GM18858 (cell line): ENCODE measurements around the gene GPC5.
"Not testable (repeated sequence)": the region's sequence is repeated elsewhere in the genome, so short reads cannot be mapped to it uniquely, and the experiment has no call there.

ENCODE experiments used
- ATAC-seq: cut with Tn5 transposase; IDR thresholded peaks from one replicate; pipeline ENCODE4 v1.9.1; 2021; ENCODE audit not compliant: unreplicated experiment

GPC5 gene

DNA sequence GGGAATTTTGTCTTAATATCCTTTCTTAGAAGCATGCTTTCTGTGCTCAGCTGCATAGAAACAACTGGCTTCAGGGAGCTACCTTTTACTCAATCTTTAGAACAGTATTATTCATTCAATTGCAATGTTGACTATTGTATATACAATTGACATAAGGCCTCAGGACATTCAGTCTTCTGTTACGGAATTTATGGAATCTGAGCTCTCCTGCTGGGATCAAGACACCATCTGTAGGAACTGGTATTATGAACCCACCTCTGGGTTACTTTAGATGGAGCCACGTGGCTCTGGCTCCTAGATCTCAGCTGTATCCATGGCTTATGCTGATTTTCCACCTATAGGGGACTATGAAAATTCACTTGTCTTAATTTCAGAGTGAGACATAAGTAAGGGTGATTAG, 1112.0 kb downstream of the GPC5 start:
- ATAC-seq = no peak

DNA sequence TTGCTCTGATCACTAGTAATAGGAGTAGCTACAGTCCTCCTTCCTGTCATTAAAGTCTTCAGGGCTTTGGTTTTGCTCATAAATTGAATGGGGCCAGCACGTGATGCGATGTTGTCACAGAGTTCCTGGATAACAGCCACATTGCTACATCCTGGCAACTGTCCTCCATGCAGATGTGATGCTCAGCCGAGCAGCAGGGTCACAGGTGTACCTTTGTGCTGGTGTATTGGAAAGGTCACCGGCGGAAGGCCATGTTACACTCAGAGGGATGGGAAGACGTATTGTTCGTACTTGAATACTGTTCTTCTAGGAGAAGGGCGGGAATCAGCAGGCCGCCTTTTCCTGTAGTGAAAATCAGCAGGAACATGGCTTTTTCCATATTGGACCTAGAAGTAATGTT, 1114.4 kb downstream of the GPC5 start:
- no peak for ATAC-seq

DNA sequence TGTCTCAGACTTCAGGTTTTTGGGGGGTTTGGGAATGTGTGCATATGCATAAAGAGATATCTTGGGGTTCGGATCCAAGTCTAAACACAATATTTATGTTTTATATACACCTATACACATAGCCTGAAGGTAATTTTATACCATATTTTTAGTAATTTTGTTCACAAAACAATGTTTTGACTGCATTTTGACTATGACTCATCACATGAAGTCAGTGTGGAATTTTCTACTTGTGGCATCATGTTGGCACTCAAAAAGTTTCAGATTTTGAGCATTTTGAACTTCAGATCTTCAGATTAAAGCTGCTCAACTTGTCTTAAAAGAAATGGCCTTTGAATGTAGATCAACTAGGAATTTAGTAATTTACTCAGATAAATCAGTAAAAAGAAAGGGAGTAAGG, 1115.3 kb downstream of the GPC5 start:
- ATAC-seq = no peak

DNA sequence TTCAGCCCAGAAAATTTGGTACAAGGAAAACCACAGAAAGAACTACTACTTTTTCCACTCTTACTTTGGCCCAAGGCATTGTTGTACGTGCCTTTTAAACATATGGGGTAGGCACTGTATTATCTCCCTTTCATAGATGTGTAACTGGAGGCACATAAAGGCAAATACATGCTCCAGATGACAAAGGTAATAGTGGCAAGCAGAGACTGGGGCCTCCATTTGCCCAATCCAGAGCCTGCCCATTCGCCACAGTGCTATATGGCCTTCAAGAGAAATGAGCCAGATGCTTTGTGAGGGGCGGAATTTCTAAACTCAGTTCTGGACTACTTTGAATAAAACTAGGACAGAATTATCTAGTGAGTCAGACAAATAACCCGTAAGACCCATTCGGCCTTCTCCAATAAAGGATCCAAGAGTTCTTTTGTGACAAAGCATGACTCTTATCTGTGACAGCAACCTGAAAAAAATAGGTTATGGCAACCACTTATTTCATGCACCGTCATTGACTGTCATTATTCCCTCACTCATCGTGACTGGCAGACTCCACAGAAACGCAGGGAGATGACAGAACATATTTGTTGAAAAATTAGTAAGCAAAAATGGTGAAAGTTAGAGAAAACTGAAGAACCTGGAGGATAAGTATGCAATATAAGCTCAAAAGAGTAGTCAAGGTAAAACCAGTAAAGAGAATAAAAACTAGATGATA, 1116.2 kb downstream of the GPC5 start:
- no peak for ATAC-seq

DNA sequence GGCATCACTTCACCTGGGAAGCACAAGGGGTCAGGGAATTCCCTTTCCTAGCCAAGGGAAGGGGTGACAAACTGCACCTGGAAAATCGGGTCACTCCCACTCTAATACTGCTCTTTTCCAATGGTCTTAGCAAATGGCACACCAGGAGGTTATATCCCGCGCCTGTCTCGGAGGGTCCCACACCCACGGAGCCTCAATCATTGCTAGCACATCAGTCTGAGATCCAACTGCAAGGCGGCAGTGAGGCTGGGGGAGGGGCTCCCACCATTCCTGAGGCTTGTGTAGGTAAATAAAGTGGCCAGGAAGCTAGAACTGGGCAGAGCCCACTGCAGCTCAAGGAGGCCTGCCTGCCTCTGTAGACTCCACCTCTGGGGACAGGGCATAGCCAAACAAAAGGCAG, 1118.5 kb downstream of the GPC5 start:
- ATAC-seq = not testable (repeated sequence)

DNA sequence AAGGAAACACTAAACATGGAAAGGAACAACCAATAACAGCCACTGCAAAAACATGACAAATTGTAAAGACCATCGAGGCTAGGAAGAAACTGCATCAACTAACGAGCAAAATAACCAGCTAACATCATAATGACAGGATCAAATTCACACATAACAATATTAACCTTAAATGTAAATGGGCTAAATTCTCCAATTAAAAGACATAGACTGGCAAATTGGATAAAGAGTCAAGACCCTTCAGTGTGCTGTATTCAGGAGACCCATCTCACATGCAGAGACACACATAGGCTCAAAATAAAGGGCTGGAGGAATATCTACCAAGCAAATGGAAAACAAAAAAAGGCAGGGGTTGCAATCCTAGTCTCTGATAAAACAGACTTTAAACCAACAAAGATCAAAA, 1120.2 kb downstream of the GPC5 start:
- ATAC-seq = not testable (repeated sequence)

DNA sequence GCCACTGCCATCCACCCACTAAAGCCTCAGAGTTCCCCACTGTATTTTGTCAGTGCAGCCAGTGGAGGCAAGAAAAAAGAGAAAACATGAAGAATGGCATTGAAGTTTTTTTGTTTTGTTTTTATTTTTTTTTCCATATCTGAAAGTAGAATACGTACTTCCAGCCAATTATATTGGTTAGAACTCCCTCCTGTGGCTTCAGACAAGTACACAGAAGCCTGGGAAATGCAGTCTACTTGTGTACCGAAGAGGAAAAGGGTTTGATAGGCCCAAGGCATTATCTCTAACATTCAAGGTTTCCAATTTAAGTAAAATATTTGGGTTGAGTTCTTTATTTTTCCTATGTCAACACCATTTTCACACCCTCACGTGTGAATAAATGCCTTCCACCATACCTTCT, 1131.9 kb downstream of the GPC5 start:
- no peak for ATAC-seq

DNA sequence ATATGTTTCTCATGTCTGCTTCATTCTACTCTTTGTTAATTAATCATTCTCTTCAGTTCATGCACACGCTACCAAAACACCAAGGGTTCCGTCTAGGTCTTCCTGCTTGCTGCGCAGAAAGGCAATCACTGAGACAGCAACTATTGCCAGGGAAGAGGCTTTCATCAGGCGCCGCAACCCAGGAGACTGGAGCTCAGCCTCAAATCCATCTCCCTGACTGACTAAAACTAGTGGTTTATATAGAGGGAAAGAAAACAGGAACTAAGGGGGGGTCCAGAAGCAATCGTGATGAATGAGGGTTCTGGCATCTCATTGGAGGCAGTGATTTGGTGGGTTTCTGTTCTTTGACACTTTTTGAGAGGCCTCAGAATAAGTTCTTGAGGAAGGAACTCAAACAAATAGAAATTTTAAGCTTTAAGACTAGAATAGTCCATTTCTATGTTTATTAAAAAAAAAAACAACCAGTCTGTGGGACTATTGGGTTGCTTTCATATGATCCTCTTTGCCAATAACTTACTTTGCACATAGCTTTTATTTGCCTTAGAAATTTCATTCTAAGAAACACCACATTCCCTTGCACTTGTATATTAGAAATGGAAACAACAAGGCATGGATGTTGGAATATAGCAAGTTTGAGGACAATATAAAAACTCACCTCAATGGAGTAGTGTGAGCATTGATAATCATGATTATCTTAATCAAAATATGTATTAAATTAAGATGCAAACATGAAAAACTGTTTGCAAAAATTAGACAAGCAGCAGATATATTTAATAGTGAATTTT, 1137.0 kb downstream of the GPC5 start:
- no peak for ATAC-seq

DNA sequence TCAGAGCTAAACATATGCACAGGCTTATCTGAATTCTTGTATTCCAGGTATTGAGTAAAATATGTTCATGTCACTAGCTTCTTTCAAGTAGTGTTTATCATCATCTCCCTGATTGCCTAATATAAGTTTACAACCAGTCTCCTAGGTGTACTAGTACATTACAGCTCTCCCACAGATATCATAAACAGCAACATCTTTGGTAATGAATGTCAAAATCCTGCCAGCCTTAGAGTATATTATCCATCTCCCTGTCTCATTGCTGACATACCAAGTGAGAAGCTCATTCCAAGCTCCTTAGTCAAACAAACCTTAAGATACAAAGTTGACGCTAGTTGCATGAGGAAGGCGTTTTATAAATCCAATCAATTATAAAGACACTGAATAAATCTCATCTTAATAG, 1139.0 kb downstream of the GPC5 start:
- no peak for ATAC-seq

DNA sequence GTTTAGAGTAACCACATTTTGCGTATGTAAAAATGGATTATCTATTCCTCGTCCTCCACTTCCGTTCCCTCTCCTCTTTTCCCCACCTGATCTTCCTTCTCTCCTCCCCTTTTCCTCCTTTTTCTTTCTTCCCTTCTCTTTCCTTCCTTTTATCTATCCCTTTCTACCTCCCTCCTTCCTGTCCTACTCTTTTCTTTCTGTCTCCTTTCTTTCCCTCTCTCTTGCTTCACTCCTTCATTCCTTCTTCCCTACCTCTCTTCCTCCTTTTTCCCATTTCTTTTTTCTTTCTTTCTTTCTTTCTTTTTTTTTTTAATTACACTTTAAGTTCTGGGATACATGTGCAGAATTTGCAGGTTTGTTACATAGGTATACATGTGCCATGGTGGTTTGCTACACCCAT, 1139.7 kb downstream of the GPC5 start:
- ATAC-seq = no peak

DNA sequence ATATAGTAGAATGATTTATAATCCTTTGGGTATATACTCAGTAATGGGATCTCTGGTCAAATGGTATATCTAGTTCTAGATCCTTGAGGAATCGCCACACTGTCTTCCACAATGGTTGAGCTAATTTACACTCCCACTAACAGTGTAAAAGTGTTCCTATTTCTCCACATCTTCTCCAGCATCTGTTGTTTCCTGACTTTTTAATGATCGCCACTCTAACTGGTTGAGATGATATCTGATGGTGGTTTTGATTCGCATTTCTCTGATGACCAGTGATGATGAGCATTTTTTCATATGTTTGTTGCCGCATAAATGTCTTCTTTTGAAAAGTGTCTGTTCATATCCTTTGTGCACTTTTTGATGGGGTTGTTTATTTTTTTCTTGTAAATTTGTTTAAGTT, 1140.7 kb downstream of the GPC5 start:
- not testable (repeated sequence) for ATAC-seq

DNA sequence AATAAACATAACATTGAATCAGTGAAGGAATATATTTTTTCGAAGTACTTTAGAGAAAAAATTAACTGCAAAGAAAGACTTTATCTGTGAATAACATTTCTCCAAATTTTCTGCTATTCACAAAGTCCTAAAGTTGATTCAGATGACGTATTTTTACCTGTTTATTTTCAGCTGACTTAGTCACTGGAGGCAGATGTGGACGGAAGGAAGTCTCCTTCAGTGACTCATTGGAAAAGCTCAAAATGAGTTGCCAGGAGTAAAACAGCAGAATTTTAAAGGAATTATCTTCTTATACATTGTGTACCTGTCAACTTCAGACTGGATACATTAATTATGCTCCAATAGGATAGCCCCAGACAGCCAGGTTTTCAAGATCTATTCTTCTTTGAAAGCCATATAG, 1148.8 kb downstream of the GPC5 start:
- no peak for ATAC-seq

DNA sequence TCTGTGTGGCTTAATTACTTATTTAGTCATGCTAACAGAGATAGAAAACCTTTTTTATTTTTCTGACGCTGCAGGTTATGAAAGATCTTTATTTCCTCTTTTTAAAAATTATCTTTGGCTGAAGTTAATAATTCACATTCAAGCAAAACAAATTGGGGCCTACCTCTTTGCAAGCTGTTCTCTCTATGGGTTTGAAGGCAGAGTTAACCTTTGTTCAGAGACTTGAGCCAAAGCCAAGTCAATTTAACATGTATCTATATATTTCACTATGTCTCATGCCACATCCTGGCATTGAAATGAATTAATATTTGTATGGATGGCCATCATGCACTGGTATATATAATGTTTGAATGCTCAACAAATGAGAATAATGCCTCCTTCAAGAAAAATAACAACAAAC, 1150.9 kb downstream of the GPC5 start:
- ATAC-seq = no peak

DNA sequence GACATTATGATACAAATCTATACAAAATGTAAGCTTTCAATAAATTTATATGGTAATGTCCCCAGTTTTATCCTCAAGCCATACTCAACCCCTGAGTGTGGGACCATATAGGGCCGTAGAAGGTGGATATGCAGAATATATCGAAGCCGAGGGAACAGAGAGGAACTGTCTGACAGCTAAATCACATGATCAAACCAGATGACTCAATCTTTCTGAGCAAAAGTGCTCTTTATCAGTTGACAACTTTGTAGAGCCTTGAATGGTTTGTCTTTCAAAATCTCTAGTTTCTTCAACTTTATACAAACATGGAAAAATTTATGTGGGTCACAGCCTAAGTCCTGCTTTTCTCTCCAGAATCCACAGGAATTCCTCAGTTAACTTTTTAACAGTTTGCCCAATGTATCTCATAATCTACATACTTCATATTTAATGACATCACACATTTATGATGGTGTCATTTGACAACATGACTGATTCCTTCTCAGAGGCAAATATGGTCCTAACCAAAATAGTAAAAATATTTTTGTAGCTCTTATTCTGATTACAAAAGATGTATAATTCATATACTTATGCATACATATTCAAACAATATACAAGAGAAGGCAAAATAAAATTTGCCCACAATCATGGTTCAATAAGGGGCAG, 1155.2 kb downstream of the GPC5 start:
- ATAC-seq = no peak

DNA sequence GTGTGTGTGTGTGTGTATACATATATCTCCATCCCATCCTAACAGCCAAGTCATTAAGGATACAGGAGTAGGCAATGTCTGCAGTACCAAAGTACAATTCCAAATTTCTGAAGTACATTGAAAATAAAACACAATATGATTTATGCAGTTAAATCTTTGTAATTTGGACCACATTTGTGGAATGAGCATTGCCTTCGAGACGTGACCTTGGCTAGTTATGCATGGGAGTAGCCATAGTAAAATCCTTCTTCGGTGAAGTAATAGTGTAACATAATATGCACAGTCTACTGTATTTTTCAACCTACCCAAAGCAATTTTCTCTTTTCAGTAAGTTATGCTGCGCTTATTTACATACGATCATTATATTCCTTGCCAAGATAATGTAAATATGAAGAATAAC, 1162.5 kb downstream of the GPC5 start:
- ATAC-seq = no peak

DNA sequence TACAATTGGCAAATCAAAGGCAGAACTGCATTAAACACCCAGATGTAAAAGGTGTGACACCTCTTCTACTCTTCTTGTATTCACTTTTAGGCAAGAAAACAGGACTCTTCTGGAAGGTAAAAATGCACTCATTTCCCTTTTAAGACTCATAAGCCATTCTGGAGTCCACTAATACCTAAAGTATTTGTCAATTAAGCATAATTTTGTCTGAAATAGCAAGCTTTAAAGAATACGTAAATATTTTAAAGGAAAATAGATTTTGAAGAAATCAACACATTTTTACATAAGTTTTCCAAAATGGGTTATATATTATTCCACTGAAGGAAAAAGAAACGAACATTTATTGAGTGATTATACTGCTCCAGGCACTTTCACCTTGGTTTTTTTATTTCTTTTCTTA, 1166.5 kb downstream of the GPC5 start:
- no peak for ATAC-seq

DNA sequence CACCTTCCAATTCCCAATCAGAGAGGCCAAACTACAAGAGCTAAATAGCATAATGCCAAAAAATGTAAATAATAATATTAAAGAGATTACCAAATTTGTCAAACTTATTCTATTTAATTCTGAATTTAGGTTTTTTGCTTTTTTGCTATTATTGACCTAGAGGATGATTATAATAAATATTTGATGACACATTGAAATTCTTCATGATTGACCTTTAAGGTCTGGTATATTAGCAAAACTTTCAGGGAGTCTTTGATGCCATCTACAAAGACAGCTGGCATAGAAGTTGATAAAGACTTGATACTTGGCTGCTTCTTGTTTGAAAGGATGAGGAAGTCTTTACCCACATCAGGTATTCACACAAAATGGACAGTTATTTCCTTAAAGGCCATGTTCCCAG, 1168.3 kb downstream of the GPC5 start:
- ATAC-seq = no peak

DNA sequence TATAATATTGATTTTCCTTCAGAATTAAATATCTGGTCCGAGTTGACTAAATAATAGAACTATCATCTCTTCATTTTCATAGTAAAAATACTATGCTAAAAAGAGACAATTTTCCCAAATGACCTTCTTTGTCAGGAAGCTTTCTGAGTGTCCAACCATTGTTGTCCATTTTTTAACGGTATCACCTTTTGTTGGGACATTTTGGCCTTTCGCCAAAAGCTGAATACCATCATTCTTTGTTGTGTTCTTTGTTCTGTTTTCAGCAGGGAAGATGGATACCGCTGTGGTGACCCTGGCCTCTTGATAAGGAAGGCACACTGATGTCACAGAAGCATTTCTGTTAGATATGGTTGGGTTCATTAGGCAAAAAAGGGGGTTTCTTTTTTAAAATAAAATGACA, 1173.8 kb downstream of the GPC5 start:
- no peak for ATAC-seq

DNA sequence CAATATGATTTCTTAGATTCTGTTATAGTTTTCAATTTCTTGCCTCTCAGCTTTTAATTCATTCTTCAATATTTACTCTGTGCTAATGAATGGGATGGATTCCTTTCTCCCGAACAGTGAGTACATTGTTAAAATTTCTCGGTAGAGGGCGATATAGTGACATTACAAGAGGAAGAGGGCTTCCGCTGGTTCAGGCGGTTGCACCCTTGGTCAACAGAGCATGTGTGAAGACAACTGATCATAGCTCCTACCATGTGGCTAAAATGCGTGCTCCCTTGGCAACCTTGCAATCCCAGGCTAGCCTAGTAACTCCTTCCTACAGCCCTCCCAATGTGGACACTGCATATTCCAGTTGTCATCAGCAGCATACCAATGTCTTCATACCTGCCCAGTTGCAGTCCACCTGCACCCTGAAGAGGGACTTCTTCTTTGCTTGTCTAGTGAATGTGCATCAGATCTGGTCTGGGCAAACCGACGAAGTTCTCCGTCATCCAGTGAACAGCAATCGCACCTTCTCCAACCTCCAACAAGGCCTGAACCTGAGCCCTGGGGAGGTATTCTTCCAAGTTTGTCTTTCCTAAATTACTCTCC, 1175.1 kb downstream of the GPC5 start:
- ATAC-seq = peak; percentile 73

DNA sequence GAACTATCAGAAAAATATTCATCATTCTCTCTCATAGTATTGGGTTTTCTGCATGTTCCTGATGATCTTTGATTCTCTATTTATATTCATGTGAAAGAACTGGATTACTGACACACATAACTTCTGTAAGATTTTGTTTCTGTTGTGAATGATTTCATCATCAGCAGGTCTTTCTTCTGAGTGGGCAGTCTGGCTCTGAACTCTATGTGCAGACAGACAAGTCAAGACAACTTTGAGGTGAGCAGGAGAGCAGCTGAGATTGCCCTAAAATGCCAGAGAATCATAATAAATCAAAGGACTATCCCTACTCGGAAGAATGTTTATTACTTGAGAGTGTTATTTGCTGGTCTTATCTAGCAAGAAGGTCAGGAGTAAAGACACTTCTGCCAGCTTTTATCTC, 1176.1 kb downstream of the GPC5 start:
- no peak for ATAC-seq

DNA sequence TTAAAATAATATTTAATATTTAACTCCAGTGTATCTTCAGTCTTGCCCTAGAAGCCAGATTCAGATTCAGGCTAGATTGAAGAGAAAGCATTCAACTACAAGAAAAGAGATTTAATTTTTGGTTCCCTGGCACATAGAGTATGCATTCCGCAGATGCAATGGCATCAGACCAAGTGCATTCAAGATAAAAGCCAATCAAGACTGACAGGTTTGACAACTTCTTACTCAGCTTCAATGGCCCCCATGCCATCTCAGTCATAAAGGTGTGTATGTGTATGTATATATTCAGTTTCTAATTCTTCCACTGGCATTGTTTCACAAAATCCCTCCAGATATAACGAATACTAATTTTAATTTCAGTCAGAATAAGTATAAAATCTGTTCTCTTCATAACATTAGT, 1177.4 kb downstream of the GPC5 start:
- ATAC-seq = no peak

DNA sequence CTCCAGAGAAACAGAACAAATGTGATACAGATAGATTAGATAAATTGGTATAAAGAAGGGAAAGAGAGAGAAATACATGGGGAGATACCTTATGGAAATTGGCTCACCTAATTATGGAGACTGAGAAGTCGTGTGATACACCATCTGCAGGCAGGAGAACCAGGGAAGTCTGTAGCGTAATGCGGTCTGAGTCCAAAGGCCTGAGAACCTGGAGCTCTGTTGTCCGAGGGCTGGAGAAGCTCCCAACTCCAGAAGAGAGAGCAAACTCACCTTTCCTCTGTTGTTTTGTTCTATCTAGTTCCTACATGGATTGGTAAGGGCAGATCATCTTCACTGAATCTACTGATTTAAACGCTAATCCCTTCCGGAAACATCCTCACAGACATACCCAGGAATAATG, 1179.9 kb downstream of the GPC5 start:
- ATAC-seq = no peak
